ENCODE results near the gene SACS.

- TF ChIP-seq, protein P1, sequence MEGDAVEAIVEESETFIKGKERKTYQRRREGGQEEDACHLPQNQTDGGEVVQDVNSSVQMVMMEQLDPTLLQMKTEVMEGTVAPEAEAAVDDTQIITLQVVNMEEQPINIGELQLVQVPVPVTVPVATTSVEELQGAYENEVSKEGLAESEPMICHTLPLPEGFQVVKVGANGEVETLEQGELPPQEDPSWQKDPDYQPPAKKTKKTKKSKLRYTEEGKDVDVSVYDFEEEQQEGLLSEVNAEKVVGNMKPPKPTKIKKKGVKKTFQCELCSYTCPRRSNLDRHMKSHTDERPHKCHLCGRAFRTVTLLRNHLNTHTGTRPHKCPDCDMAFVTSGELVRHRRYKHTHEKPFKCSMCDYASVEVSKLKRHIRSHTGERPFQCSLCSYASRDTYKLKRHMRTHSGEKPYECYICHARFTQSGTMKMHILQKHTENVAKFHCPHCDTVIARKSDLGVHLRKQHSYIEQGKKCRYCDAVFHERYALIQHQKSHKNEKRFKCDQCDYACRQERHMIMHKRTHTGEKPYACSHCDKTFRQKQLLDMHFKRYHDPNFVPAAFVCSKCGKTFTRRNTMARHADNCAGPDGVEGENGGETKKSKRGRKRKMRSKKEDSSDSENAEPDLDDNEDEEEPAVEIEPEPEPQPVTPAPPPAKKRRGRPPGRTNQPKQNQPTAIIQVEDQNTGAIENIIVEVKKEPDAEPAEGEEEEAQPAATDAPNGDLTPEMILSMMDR (conservative IDR thresholded peaks at IDR 0.05; ENCODE audit: low read depth, low read length): no peak
- TF ChIP-seq ELK1 (IDR thresholded peaks at IDR 0.05; ENCODE audit: borderline replicate concordance, low read depth, low read length) (no peak), POLR2A (IDR thresholded peaks at IDR 0.05; ENCODE audit: low read depth, low read length) (no peak), NFE2L2 (IDR thresholded peaks at IDR 0.05; ENCODE audit: low read depth, low read length) (no peak), MXI1 (IDR thresholded peaks at IDR 0.05; ENCODE audit: borderline replicate concordance, low read depth, low read length) (no peak)
- TF ChIP-seq, protein P2, sequence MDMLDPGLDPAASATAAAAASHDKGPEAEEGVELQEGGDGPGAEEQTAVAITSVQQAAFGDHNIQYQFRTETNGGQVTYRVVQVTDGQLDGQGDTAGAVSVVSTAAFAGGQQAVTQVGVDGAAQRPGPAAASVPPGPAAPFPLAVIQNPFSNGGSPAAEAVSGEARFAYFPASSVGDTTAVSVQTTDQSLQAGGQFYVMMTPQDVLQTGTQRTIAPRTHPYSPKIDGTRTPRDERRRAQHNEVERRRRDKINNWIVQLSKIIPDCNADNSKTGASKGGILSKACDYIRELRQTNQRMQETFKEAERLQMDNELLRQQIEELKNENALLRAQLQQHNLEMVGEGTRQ (IDR thresholded peaks at IDR 0.05; ENCODE audit: low read depth, low read length): no peak
Measured at GRCh38 chr13:23367907-23368306, 65.6 kb downstream of the SACS start.

Data from IMR-90 (cell line).